Loucy (cell line): ENCODE results near the gene WDR35.

Experiments used
- H2AFZ ChIP-seq: fragments of 200-600 bp; sonication (generic); 2 replicates; pipeline ENCODE4 v1.6.0; 2016; ENCODE audit warnings: antibody characterized with exemption, mild to moderate bottlenecking, low read length, moderate library complexity
- H3F3A ChIP-seq: fragments of 200-600 bp; 2 replicates; pipeline ENCODE4 v1.6.0; 2016; ENCODE audit warnings: antibody characterized with exemption, low read depth, mild to moderate bottlenecking
- H3K27me3 ChIP-seq: fragments of 200-600 bp; sonication (generic); 2 replicates; pipeline ENCODE4 v1.6.1; 2014; ENCODE audit warnings: low read length, mild to moderate bottlenecking; ENCODE audit not compliant: insufficient read depth, poor library complexity, severe bottlenecking
- H3K36me3 ChIP-seq: fragments of 200-600 bp; sonication (generic); 2 replicates; pipeline ENCODE4 v1.6.1; 2016; ENCODE audit warnings: low read length; ENCODE audit not compliant: insufficient read depth
- H3K4me1 ChIP-seq: fragments of 200-600 bp; sonication (generic); 2 replicates; pipeline ENCODE4 v1.5.1; 2014; ENCODE audit warnings: low read length, mild to moderate bottlenecking; ENCODE audit not compliant: insufficient read depth, poor library complexity, severe bottlenecking
- H3K4me2 ChIP-seq: fragments of 200-600 bp; sonication (generic); 2 replicates; pipeline ENCODE4 v1.6.0; 2014; ENCODE audit warnings: antibody characterized with exemption, low read length, low read depth, mild to moderate bottlenecking; ENCODE audit not compliant: poor library complexity, severe bottlenecking
- H3K4me3 ChIP-seq: fragments of 200-600 bp; sonication (generic); 2 replicates; pipeline ENCODE4 v1.5.1; 2014; ENCODE audit warnings: low read length, mild to moderate bottlenecking, mixed read lengths; ENCODE audit not compliant: poor library complexity, severe bottlenecking
- H3K79me2 ChIP-seq: fragments of 200-600 bp; sonication (generic); 2 replicates; pipeline ENCODE4 v1.6.1; 2014; ENCODE audit warnings: low read length; ENCODE audit not compliant: insufficient read depth
- H3K9ac ChIP-seq: fragments of 200-600 bp; sonication (generic); 2 replicates; pipeline ENCODE4 v1.6.0; 2014; ENCODE audit warnings: mild to moderate bottlenecking, low read depth, low read length, moderate library complexity; ENCODE audit not compliant: poor library complexity, severe bottlenecking
- H3K9me2 ChIP-seq: fragments of 200-600 bp; sonication (generic); replicated peaks from 2 replicates; pipeline ENCODE4 v1.6.1; 2016; ENCODE audit warnings: low read depth, low read length, mixed read lengths
- H3K9me3 ChIP-seq: fragments of 200-600 bp; sonication (generic); 2 replicates; pipeline ENCODE4 v1.6.1; 2014; ENCODE audit warnings: mild to moderate bottlenecking, antibody characterized with exemption, low read length, low read depth; ENCODE audit not compliant: insufficient read depth
- H4K20me1 ChIP-seq: fragments of 200-600 bp; sonication (generic); 2 replicates; pipeline ENCODE4 v1.6.0; 2014; ENCODE audit warnings: antibody characterized with exemption, low read length, mild to moderate bottlenecking; ENCODE audit not compliant: insufficient read depth, poor library complexity, severe bottlenecking
- EZH2phosphoT487 ChIP-seq: fragments of 200-600 bp; IDR thresholded peaks from 2 replicates; pipeline ENCODE4 v1.6.1; 2018; ENCODE audit warnings: antibody characterized with exemption, mild to moderate bottlenecking, moderate library complexity, borderline replicate concordance
- TF ChIP-seq, protein P1 (sequence below): fragments of 200-600 bp; sonication (generic); conservative IDR thresholded peaks from 2 replicates; pipeline ENCODE4 v1.5.1; 2014; ENCODE audit warnings: mild to moderate bottlenecking, antibody characterized with exemption, low read length

WDR35 gene

DNA sequence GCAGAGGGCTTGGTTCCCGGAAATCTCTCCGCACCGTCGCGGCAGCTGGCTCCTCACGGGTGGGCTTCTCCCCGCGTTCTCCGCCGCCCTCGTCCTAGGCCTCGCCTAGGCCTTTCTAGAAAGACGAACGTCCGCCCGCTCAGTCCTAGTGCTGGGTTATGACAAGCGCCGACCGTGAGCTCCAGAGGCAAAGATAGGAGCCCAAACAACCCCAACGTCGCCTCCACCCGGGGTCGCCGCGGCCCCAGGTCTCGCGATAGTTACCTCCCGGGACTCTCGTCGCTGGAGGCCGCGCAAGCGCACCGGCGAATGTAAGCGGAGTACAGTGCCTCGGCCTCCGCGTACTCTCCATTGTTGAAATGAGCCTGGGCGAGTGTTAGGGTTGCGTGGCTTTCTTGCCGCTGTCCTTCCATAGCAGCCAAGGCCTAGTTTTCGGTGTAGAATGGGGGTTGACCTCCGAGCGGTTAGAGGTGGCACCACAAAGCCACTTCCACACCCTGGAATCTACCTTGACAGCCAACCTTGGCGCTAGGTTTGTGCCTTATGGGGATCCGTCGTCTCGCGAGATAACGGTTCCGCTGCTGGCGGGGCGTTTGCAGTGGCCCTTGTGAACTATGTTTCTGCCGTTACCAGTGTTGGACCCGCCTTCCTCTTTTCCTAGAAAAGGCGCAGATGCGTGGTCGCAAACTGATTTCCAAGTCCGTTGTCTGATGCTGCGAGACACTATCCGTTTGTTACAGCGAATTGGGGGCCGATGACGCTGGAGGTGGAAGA, 88.3 kb downstream of the WDR35 start, which contains the start of gene TTC32:
Gene TTC32 (minus strand): TSS at position 542 of the 774 bp plus-strand sequence. CDS start 129 bp downstream, at position 413.
- no peaks in the 10 kb centered on the region for H3F3A ChIP-seq
- TF ChIP-seq, protein P1, sequence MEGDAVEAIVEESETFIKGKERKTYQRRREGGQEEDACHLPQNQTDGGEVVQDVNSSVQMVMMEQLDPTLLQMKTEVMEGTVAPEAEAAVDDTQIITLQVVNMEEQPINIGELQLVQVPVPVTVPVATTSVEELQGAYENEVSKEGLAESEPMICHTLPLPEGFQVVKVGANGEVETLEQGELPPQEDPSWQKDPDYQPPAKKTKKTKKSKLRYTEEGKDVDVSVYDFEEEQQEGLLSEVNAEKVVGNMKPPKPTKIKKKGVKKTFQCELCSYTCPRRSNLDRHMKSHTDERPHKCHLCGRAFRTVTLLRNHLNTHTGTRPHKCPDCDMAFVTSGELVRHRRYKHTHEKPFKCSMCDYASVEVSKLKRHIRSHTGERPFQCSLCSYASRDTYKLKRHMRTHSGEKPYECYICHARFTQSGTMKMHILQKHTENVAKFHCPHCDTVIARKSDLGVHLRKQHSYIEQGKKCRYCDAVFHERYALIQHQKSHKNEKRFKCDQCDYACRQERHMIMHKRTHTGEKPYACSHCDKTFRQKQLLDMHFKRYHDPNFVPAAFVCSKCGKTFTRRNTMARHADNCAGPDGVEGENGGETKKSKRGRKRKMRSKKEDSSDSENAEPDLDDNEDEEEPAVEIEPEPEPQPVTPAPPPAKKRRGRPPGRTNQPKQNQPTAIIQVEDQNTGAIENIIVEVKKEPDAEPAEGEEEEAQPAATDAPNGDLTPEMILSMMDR = no peak
- no peak for TF ChIP-seq EZH2phosphoT487
- peak within 1 kb of the TSS; percentile 95 for H3K9ac ChIP-seq
- H3K4me3 ChIP-seq = peak within 1 kb of the TSS; percentile 86
- H3K79me2 ChIP-seq = peaks cover 38% of the 10 kb centered on the region
- H2AFZ ChIP-seq = peak within 1 kb of the TSS; percentile 97
- H3K36me3 ChIP-seq = no peaks in the 10 kb centered on the region
- peaks cover 43% of the 10 kb centered on the region for H3K4me1 ChIP-seq
- H3K4me2 ChIP-seq = peak within 1 kb of the TSS; percentile 92
- peaks cover 37% of the 10 kb centered on the region for H3K27me3 ChIP-seq
- no peaks in the 10 kb centered on the region for H3K9me2 ChIP-seq
- no peaks in the 10 kb centered on the region for H3K9me3 ChIP-seq
- peaks cover 28% of the 10 kb centered on the region for H4K20me1 ChIP-seq

GRCh38 chr2:19900931-19901441, 88.9 kb downstream of the WDR35 start:
- peak overlapping the region; percentile 95 for H3K9ac ChIP-seq
- no peaks in the 10 kb centered on the region for H3K9me2 ChIP-seq
- TF ChIP-seq EZH2phosphoT487 = no peak
- TF ChIP-seq, protein P1 = no peak
- H3K4me2 ChIP-seq = peak overlapping the region; percentile 92
- H4K20me1 ChIP-seq = peaks cover 28% of the 10 kb centered on the region
- H3K79me2 ChIP-seq = peaks cover 42% of the 10 kb centered on the region
- no peaks in the 10 kb centered on the region for H3K36me3 ChIP-seq
- H3K4me1 ChIP-seq = peaks cover 48% of the 10 kb centered on the region
- peaks cover 35% of the 10 kb centered on the region for H3K27me3 ChIP-seq
- no peaks in the 10 kb centered on the region for H3F3A ChIP-seq
- H2AFZ ChIP-seq = peak overlapping the region; percentile 97
- H3K4me3 ChIP-seq = peak overlapping the region; percentile 86
- no peaks in the 10 kb centered on the region for H3K9me3 ChIP-seq

- Histone ChIP-seq H3K4me3 (peak overlapping the region; percentile 86), H3K36me3 (no peaks in the 10 kb centered on the region), H3K27me3 (peaks cover 28% of the 10 kb centered on the region), H3K9ac (peak overlapping the region; percentile 95), H2AFZ (peak overlapping the region; percentile 97), H3K4me1 (peaks cover 55% of the 10 kb centered on the region), H3F3A (no peaks in the 10 kb centered on the region), H3K4me2 (peak overlapping the region; percentile 92), H4K20me1 (peaks cover 28% of the 10 kb centered on the region), H3K9me2 (no peaks in the 10 kb centered on the region), H3K9me3 (no peaks in the 10 kb centered on the region), H3K79me2 (peaks cover 49% of the 10 kb centered on the region)
- TF ChIP-seq, protein P1 = no peak
- TF ChIP-seq EZH2phosphoT487 = no peak
Observed at GRCh38 chr2:19899985-19900930, 89.6 kb downstream of the WDR35 start.
